ENCODE data around the gene BAIAP2L1.
A peak's percentile ranks its signal among the peaks of the same experiment; 100 is the strongest.

DNA sequence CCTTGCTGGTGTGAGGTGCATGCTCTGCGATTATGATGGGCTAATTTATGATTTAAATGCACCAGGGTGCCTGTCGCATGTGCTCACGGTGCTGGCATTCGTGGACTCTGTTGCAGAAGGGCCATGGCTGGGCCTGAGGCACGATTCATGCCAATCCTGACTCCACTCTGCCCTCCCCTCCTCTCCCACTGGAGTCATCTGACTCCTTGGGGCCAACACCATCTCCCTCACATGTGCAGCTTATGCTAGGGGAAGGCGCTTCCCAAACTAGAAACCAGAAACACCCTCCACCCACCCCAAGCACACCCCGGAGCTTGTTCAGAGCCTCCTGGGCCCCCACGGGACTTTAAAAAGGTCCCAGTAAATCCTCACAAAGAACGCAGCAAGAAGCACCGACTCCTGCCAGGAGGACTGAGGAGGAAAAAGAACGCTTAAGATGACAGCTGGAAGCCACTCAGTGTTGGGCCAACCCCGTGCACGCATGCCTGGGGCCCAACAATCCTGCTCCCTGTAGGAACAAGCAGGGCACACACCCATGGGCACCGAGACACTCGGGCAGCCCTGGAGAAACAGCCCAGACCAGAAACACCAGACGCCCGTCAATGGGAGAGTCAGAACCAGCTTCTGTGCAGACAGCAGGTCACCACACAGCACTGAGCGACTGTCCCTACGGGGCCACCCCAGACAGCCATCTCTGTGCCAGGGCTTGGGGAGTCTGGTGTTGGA is 105.3 kb downstream of the BAIAP2L1 start:
- TF ChIP-seq, protein P1, sequence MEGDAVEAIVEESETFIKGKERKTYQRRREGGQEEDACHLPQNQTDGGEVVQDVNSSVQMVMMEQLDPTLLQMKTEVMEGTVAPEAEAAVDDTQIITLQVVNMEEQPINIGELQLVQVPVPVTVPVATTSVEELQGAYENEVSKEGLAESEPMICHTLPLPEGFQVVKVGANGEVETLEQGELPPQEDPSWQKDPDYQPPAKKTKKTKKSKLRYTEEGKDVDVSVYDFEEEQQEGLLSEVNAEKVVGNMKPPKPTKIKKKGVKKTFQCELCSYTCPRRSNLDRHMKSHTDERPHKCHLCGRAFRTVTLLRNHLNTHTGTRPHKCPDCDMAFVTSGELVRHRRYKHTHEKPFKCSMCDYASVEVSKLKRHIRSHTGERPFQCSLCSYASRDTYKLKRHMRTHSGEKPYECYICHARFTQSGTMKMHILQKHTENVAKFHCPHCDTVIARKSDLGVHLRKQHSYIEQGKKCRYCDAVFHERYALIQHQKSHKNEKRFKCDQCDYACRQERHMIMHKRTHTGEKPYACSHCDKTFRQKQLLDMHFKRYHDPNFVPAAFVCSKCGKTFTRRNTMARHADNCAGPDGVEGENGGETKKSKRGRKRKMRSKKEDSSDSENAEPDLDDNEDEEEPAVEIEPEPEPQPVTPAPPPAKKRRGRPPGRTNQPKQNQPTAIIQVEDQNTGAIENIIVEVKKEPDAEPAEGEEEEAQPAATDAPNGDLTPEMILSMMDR (IDR thresholded peaks at IDR 0.05): peak in 3 of 6 experiments; percentile 9 to 29 (median 11)
- TF ChIP-seq POLR2A (IDR thresholded peaks at IDR 0.05): peak in 1 of 2 donors; percentile 54

Data from thyroid gland (tissue), 4 donors.